Thymus (tissue), 11 donors: ENCODE measurements around the gene TMEM222. TPM values are rescaled to one million over a fixed set of nuclear protein-coding genes. Genes with fewer than 3 reads are reported as not detected.
A peak's percentile ranks its signal among the peaks of the same experiment; 100 is the strongest.

Experiments
- DNase-seq, 9 donors: peaks; one replicate each; pipeline ENCODE4 v3.0.0-alpha.2; 2013; ENCODE audit warnings: low spot score in 9 of 9, low read depth in 6 of 9, missing footprints in 1 of 9
- H3K27ac ChIP-seq, 2 donors: one replicate each; pipeline ENCODE4 v1.5.1; 2013; ENCODE audit warnings: control low read depth in 1 of 2, low read depth in 1 of 2, low read length in 1 of 2, mild to moderate bottlenecking in 1 of 2, moderate library complexity in 1 of 2
- H3K27me3 ChIP-seq, 2 donors: one replicate each; pipeline ENCODE4 v1.5.1; 2013; ENCODE audit warnings: low read length in 1 of 2; ENCODE audit not compliant: control insufficient read depth in 2 of 2, insufficient read depth in 1 of 2
- H3K36me3 ChIP-seq, 2 donors: one replicate each; pipeline ENCODE4 v1.5.1; 2013; ENCODE audit warnings: low read length in 1 of 2, mild to moderate bottlenecking in 1 of 2, moderate library complexity in 1 of 2; ENCODE audit not compliant: control insufficient read depth in 2 of 2, insufficient read depth in 2 of 2
- H3K4me1 ChIP-seq, 2 donors: one replicate each; pipeline ENCODE4 v1.5.1; 2013; ENCODE audit warnings: low read length in 2 of 2; ENCODE audit not compliant: control insufficient read depth in 2 of 2, insufficient read depth in 2 of 2
- H3K4me3 ChIP-seq, 2 donors: one replicate each; pipeline ENCODE4 v1.5.1; 2013; ENCODE audit warnings: low read length in 2 of 2, control low read depth in 1 of 2, mild to moderate bottlenecking in 1 of 2
- H3K9me3 ChIP-seq, 2 donors: one replicate each; pipeline ENCODE4 v1.5.1; 2013; ENCODE audit warnings: low read length in 1 of 2, mild to moderate bottlenecking in 1 of 2; ENCODE audit not compliant: control insufficient read depth in 2 of 2, insufficient read depth in 1 of 2
- WGBS: extraction: QIAGEN DNeasy Blood & Tissue Kit; methylation state at CpG from one replicate; pipeline ENCODE4 v1.1.7; 2013; 5-methylcytosine and 5-hydroxymethylcytosine counted together
- polyA plus RNA-seq: library from polyadenylated mRNA; stranded (reverse); fragments of 200-250 nt; gene quantifications from one replicate; pipeline ENCODE4 v1.2.3, GENCODE V29; 2013
- total RNA-seq: library from RNA; stranded (reverse); fragments of 120-200 nt; gene quantifications from one replicate; pipeline ENCODE4 v1.2.4, GENCODE V29; 2013
- donor health status: healthy.

The TMEM222 gene
- total and polyA plus RNA-seq, 2 donors = 22.8 to 35.5 TPM

DNA sequence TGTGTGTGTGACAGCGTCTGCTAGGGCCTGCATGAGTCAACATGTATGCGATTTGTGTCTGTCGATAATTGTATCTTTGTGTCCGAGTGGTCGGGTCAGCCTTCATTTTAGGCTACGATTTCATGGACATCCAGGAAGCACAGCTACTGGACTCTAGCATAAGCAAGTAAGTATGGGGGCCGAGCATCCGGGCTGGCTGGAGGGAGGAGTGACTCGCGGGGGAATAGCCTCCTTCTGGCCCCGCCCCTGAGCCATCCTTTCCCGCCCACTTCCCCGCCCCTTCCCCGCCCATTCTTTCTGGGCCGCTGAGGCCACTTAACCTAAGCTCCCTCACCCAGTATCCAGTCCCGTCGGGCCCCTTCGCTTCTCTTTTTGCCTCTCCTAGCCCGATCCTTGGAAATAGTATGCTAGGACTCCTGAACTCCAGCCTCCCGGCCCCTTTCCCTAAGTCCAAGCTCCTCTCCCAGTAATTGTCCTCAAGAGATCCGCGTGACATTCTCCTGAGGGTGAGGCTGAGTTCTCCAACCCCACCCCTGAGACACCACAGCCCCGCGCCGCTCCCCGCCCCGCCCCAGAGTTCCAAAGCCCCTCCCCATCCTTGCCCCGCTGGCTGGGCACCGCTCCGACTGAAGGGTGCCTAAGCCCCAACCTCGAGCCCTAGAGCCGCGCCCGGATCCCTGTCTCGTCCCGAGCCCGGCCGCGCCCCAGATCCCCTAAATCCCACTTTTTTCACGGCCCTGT, 43.6 kb downstream of the TMEM222 start:
- DNase-seq = peak in 5 of 9 donors; percentile 64 to 82 (median 70)
- Histone ChIP-seq H3K4me1 (peaks cover 10 to 48% of the 10 kb centered on the region in 2 donors), H3K27ac (peak overlapping the region; percentile 62 to 82), H3K9me3 (peaks cover 0 to 7% of the 10 kb centered on the region in 2 donors), H3K4me3 (peak overlapping the region; percentile 46 to 57), H3K27me3 (peaks cover 0 to 47% of the 10 kb centered on the region in 2 donors), H3K36me3 (no peaks in the 10 kb centered on the region)
- WGBS = 7% methylated on average over 40 of the region's 40 CpGs

DNA sequence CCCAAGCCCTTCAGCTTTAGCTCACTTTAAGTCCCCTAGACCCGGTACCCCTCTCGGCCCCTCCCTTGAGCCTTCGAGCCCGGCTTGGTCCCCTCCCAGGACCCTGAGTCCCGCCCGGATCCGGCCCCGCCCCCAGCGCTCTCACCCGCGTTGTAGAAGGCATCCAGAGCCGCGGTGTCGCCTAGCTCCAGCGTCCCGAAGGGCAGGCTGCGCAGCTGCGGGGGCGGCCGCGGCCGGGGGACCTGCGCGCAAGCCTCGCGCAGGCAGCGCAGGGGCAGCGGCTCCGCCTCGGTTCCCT, 44.1 kb downstream of the TMEM222 start:
- under 1% methylated on average over 30 of the region's 30 CpGs for WGBS
- Histone ChIP-seq H3K9me3 (peaks cover 0 to 7% of the 10 kb centered on the region in 2 donors), H3K4me1 (peaks cover 10 to 43% of the 10 kb centered on the region in 2 donors), H3K4me3 (peak overlapping the region; percentile 46 to 57), H3K27me3 (peaks cover 0 to 42% of the 10 kb centered on the region in 2 donors), H3K36me3 (no peaks in the 10 kb centered on the region), H3K27ac (peak overlapping the region; percentile 62 to 82)
- DNase-seq = peak in 3 of 9 donors; percentile 50 to 69 (median 54)

DNA sequence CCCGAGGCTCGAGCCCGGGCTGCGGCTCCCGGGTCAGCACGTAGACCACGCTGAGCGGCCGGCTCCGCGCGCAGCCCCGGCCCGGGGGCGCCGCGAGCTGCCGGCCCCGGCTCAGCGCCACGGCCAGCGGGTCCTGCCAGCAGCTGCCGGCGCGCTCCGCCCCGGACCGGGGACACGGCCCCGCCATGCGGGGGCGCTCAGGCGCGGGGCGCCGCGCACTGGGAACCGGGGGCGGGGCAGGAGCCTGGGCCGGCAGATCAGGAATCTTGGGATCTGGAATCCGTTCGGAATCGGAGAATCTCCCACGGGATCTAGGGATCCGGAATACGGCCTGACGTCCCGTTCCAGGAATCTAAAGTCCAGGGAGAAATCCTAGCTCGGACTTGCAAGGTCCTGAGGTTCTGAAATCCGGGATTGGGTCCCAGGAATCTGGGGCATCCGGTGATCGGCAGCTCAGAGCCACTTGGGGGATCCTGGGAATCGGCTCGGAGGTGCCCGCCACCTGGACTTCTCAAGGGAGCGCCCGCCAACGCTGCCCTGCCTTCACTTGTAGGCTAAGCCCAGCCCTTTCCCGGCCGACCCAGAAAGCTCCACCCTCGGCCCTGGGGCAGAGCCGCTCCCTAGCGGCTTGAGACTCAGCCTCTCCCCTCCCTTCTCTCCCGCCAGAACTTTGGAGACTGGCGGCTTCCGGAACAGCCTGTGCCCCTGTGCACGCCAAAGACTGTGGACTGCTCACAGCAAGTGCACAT, 44.6 kb downstream of the TMEM222 start, which contains the start of gene MAP3K6:
TSS of gene MAP3K6 (minus strand) at position 551 of the 749 bp plus-strand sequence. CDS start at position 187, 364 bp downstream.
- Histone ChIP-seq H3K27ac (peak within 1 kb of the TSS; percentile 62 to 82), H3K4me1 (peaks cover 10 to 41% of the 10 kb centered on the region in 2 donors), H3K9me3 (peaks cover 0 to 7% of the 10 kb centered on the region in 2 donors), H3K27me3 (peaks cover 0 to 37% of the 10 kb centered on the region in 2 donors), H3K4me3 (peak within 1 kb of the TSS; percentile 46 to 57), H3K36me3 (no peaks in the 10 kb centered on the region)
- 2% methylated on average over 67 of the region's 67 CpGs for WGBS
- DNase-seq = peak in 1 of 9 donors; percentile 49

DNA sequence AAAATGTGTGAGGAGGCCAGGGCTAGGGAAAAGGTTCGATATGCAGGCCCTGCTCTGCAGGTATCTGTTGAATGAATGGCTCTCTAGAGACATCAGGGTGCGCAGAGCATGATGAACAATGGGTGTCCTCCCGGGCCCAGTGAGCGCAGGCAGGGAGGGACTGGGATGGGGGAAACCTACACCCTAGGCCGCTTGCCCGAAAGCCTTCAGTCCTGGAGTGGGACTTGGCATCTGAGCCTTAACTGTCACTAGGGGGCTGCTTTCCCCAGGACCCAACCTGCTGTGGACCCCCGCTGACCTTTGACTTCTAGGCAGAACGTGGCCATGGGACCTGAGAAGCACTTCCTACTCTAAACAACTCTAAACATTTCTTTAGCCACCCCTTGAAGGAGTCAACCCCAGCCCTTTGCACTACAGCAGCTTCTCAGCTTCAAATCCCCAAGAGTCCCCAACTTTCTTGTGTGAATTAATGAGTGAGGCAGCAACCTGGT, 45.2 kb downstream of the TMEM222 start:
- H3K4me1 ChIP-seq = peaks cover 10 to 41% of the 10 kb centered on the region in 2 donors
- H3K4me3 ChIP-seq = peak overlapping the region; percentile 40 to 57
- H3K27me3 ChIP-seq = peaks cover 0 to 32% of the 10 kb centered on the region in 2 donors
- WGBS = 76% methylated on average over 8 of the region's 8 CpGs
- DNase-seq = no peak
- H3K27ac ChIP-seq = peak overlapping the region in 1 of 2 donors; percentile 50
- peaks cover 0 to 7% of the 10 kb centered on the region in 2 donors for H3K9me3 ChIP-seq
- no peaks in the 10 kb centered on the region for H3K36me3 ChIP-seq

DNA sequence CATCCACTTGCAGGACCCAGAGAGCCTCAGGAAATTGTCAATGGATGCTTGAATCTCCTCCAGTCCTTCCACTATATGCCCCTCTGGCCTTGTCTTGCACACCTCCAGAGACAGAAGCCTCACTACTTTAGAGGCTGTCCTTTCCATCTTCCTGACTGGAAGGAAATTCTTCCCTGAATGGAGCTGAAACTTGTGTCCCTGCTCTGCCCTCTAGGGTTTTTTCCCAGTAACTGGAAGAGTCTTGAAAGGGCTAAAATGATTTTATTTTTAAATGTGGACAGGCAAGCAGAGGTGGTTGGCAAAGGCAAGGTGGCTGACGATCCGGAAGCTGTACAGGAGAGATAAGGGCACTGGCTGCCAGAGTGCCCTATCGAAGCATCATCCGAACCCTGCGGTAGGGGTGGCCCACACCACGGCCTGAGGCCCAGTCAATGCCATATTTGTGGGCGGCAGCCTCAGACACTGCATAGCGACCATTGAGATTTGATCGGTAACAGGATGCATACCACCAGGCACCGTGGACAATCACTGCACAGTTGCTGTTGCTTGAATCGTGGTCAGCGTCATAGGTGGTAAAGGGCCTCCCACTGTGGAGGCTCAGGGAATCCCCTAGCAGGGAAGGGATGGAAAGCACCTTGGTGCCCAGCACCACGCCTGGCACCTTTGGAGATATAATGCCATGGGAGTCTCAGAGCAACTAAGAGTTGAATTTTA, 47.1 kb downstream of the TMEM222 start:
- peaks cover 0 to 7% of the 10 kb centered on the region in 2 donors for H3K9me3 ChIP-seq
- H3K36me3 ChIP-seq = no peaks in the 10 kb centered on the region
- WGBS = 45% methylated on average over 13 of the region's 13 CpGs
- no peak overlapping the region for H3K4me3 ChIP-seq
- no peak for DNase-seq
- H3K27ac ChIP-seq = no peak overlapping the region
- peaks cover 0 to 32% of the 10 kb centered on the region in 2 donors for H3K27me3 ChIP-seq
- H3K4me1 ChIP-seq = peaks cover 10 to 41% of the 10 kb centered on the region in 2 donors

DNA sequence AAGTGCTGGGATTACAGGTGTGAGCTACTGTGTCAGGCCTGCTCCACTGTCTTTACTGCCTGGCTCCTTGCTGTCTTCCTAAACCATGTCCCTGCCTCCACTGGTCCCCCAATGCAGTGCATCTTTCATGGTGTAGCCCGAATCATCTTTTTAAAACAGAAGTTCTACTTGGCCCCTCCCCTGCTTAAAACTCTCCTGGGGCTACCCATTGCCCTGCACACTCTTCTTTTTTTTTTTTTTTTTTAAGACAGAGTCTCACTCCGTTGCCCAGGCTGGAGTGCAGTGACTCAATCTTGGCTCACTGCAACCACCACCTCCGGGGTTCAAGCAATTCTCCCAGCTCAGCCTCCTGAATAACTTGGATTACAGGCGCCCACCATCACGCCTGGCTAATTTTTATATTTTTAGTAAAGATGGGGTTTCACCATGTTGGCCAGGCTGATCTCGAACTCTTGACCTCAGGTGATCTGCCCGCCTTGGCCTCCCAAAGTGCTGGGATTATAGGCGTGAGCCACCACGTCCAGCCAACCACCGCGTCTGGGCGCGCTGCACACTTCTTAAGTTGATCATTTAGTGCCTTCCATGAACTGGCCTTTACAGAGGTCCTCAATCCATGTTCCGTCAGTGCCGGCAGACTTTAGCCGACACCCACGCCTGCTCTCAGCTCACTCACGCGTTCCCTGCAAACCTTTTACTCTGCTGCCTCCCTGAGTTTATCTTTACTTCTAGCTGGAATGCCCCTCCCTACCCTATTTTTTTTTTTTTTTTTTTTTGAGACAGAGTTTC, 50.3 kb downstream of the TMEM222 start:
- Histone ChIP-seq H3K27ac (no peak overlapping the region), H3K4me3 (no peak overlapping the region), H3K9me3 (no peaks in the 10 kb centered on the region), H3K36me3 (no peaks in the 10 kb centered on the region), H3K27me3 (peaks cover 0 to 9% of the 10 kb centered on the region in 2 donors), H3K4me1 (peaks cover 0 to 13% of the 10 kb centered on the region in 2 donors)
- no peak for DNase-seq
- WGBS = 97% methylated on average over 19 of the region's 19 CpGs

DNA sequence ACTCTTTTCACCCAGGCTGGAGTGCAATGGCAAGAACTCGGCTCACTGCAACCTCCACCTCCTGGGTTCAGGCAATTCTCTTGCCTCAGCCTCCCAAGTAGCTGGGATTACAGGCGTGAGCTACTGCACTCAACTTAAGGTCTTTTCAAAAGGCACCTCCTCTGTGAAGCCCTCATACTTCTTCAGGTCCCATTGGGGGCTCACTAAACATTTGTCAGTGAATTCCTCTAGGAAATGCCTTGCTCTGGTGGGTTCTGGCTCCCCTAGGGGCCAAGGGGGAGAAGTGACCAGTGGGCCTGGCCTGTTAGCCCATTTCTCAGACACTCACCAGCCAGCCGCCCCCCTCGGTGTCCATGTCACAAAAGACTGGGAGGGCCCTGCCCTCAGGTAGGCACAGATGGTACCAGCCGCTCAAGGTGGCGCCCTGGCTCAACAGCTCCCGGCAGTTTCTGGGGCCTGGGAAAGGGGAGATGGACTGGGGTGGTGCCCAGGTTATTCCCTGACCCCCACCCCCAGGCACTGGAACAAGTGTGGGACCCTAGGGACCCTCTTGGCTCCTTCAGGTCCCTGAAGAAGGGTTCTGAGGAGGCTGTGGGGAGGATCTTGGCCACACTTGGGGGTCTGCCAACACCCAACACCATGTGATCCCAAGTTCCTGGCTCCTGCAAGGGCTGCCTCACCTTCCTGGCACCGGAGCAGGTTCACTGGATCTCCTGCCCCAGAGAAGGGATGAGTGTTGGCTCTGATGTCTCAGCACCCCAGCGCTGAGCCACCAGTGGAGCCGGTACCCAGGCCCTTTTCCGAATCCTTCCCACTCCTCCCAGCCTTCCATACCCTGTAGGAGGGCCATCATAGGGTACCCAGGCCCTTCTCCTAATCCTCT, 51.1 kb downstream of the TMEM222 start:
- 95% methylated on average over 11 of the region's 11 CpGs for WGBS
- Histone ChIP-seq H3K4me3 (no peak overlapping the region), H3K9me3 (no peaks in the 10 kb centered on the region), H3K27me3 (peaks cover 0 to 7% of the 10 kb centered on the region in 2 donors), H3K27ac (no peak overlapping the region), H3K4me1 (peaks cover 0 to 8% of the 10 kb centered on the region in 2 donors), H3K36me3 (no peaks in the 10 kb centered on the region)
- DNase-seq = no peak
